Central memory CD4-positive, alpha-beta T cell (primary cell): ENCODE results near the gene POP7.
"Not testable (repeated sequence)": the region's sequence is repeated elsewhere in the genome, so short reads cannot be mapped to it uniquely, and the experiment has no call there.

Source experiments
- DNase-seq: peaks from one replicate; pipeline ENCODE4 v3.0.0; 2022
- total RNA-seq, 3 experiments: gene quantifications; one replicate each; lab custom pipeline; 2026; lab: John Stamatoyannopoulos, UW

Gene POP7
- total RNA-seq: 3.9 to 41.5 (median 13.1) reads per million in 3 experiments

DNA sequence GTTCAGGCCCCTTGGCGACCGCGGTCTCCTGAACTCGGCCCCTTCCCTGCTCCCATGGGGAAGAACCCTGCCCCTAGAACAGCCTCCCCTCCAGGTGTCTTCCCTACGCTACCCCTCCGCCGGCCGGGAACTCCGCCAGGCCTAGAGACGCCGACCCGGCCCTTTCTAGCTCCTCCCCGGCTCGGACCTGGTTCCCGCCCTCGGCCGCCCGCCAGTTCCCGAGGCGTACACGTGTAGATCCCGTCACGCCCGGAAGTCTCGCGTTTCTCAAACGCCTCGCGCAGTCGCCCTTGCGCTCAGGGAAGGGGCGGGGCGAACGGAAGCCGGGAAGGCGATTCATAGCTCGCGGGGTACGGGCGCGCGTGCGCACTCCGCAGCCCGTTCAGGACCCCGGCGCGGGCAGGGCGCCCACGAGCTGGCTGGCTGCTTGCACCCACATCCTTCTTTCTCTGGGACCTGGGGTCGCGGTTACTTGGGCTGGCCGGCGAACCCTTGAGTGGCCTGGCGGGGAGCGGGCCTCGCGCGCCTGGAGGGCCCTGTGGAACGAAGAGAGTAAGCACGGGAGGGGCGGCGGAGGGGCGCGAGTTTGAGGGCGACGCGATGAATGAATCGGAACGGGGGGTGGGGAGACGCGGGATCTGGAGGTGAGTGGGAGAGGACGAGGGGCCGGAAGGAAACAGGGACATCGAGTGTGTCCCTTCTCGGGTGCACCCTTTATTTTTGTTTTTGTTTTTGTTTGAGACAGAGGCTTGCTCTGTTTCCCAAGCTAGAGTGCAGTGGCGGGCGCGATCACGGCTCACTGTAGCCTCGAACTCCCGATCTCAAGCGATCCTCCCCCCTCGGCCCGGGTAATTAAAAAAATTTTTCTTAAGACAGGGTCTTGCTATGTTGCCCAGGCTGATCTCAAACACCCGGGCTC lies at the start of gene POP7:
Gene POP7, plus strand, starts transcription at position 369 of the 919 bp plus-strand sequence. CDS start 710 bp downstream, outside the sequence.
- DNase-seq: peak; percentile 96

DNA sequence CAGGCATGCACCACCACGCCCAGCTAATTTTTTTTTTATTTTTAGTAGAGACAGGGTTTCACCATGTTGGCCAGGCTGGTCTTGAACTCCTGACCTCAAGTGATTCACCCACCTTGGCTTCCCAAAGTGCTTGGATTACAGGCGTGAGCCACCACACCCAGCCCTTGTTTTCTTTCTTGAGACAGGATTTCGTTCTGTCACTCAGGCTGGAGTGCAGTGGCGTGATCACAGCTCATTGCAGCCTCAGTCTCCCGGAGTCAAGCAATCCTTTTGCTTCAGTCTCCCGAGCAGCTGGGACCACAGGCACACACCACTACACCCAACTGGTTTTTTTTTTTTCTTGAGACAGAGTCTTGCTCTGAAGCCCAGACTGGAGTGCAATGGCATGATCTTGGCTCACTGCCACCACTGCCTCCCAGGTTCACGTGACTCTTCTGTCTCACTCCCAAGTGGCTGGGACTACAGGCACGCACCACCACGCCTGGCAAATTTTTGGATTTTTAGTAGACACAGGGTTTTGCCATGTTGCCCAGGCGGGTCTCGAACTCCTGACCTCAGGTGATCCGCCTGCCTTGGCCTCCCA lies 43.6 kb upstream of the POP7 start:
- not testable (repeated sequence) for DNase-seq

DNA sequence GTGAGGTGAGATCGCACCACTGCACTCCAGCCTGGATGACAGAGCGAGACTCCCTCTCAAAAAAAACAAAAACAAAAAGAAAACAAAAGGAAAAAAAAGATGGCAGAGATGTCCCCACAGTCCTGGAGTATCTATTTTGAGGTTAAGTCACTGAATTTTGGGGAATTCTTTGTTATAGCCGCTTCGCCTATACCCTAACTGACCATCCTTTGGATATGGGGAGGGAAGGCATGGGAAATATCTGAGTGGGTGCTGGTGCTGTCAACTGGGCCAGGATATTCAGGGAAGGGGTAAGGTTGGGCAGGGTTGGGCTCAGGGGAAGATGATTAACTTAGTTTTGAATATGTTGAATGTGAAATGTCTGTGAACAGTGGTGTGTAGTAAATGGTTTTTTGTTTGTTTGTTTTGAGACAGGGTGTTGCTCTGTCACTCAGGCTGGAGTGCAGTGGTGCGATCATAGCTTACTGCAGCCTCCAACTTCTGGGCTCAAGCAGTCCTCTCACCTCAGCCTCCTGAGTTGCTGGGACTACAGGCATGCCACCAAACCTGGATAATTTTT lies 40.7 kb upstream of the POP7 start:
- DNase-seq: no peak

DNA sequence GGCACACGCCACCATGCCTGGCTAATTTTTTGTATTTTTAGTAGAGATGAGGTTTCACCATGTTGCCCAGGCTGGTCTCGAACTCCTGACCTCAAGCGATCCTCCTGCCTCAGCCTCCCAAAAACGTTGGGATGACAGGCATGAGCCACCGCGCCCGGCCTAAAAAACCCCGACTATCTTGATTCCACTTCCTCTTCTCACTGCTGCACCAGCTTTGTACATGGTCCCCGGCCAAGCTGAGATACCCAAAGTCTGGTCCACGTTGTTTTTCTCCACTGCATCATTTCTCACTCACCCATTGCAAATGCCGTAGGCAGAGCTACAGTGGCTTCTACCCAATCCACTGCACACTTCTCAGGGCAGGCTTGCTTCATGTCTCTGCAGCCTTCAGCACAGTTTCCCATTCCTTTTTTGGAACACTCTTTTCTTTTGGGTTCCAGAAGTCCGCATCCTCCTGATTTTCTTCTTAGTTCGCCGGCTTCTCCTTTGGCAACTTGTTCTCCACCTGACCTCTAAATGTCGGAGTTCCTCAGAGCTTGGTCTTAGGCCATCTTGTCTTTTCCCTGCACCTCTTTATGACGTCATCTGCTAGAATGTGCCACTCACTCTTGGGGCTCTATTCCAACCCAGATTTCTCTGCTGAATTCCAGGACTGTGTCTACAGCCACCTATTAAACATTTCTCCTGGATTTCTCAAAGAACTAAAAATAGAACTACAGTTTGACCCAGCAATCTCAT lies 38.4 kb upstream of the POP7 start:
- no peak for DNase-seq

DNA sequence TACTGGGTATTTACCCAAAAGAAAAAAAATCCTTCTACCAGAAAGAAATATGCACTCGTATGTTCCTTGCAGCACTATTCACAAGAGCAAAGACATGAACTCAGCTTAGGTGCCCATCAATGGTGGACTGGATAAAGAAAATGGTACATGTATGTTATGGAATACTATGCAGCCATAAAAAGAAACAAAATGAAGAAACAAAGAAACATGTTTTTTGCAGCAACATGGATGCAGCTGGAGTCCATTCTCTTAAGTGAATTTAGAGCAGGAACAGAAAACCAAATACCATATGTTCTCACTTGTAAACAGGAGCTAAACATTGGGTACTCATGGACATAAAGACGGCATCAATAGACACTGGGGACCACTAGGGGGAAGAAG lies 37.9 kb upstream of the POP7 start:
- DNase-seq: no peak

DNA sequence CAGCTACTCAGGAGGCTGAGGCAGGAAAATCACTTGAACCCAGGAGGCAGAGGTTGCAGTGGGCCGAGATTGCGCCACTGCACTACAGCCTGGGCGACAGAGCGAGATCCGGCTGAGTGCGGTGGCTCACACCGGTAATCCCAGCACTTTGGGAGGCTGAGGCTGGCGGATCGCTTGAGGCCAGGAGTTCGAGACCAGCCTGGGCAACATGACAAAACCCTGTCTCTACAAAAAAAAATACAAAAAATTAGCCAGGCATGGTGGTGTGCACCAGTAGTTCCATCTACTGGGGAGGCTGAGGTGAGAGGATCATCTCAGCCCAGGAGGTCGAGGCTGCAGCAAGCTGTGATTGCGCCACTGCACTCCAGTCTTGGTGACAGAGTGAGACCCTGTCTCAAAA lies 36.8 kb upstream of the POP7 start:
- DNase-seq: not testable (repeated sequence)

DNA sequence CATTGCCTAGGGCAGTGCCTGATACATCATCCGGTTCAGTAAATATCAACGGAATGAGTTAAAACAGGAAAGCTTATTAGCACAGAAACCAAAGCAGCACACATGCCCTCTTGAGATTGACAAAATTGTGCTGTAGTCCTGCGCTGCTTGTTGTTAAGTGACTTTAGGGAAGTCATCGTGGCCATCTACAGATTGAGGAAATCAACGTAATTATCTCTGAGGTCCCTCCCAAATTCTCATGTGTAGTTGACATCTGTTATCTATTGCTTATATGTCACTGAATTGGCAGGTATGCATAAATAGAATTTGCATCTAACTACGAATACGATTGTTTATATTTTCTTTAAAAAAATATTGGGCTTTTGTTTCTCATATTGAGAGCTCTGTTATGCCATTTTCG lies 35.8 kb upstream of the POP7 start:
- no peak for DNase-seq

DNA sequence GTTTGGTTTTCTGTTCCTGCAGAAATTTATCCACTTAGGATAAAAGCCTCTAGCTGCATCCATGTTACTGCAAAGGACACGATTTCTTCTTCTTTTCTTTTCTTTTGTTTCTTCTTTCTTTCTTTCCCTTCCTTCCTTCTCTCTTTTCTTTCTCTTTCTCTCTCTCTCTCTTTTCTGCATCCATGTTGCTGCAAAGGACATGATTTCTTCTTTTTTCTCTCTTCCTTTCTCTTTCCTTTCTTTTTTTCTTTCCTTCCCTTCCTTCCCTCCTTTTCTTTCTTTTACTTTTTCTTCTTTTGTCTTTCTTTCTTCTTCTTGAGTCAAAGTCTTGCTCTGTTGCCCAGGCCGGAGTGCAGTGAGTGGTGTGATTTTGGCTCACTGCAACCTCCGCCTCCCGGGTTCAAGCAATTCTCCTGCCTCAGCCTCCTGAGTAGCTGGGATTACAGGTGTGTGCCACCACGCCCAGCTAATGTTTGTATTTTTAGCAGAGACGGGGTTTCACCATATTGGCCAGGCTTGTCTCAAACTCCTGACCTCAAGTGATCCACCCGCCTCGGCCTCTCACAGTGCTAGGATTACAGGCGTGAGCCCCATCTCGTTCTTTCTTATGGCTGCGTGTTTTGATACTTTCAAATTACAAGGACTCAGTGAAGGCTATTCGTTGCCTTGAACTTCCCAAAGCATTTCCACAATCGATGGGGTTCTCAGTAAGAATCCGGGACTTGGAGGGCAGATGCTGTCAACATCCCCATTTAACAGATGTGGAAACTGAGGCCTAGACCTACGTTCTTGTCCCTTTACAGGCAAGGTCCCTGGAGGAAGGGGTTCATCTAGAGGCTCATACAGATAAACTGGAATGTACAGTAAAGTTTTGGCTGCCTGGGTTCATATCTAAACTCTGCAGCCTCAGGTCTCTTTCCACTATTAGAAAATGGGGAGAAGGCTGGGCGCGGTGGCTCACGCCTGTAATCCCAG lies 34.3 kb upstream of the POP7 start:
- no peak for DNase-seq

DNA sequence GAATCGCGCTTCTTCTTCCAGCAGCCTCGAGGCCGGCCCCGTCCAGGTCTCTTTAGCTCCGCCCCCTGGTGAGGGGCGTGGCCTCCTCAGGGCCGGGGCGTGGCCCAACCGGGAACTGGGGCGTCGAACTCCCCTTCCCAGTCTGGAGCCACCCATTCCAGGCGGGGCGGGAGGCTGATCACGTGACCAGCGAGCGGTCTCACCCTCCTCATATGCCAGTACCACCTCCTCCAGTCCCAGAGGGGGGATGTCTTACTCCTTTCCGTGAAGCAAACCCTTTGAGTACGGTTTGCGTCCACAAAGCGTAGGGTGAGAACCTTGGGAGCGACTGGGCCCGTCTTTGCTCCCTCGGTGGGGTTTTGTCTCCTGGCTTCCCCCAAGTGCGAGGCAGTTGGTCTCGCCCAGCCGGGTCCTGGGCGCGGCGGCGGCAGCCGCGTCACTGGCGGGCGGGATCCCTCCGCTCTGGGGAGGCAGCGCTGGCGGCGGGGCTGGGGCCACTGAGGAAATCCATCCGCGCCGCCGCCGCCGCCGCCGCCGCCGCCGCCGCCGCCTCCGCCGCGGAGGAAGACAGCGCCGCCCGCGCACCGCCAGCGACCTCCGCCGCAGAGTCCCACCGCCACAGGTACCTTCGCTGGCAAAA lies 32.5 kb upstream of the POP7 start, which contains the start of gene GNB2:
Gene GNB2, plus strand, starts transcription at position 439 of the 640 bp plus-strand sequence. CDS start 2,526 bp downstream, outside the sequence.
- peak; percentile 95 for DNase-seq

DNA sequence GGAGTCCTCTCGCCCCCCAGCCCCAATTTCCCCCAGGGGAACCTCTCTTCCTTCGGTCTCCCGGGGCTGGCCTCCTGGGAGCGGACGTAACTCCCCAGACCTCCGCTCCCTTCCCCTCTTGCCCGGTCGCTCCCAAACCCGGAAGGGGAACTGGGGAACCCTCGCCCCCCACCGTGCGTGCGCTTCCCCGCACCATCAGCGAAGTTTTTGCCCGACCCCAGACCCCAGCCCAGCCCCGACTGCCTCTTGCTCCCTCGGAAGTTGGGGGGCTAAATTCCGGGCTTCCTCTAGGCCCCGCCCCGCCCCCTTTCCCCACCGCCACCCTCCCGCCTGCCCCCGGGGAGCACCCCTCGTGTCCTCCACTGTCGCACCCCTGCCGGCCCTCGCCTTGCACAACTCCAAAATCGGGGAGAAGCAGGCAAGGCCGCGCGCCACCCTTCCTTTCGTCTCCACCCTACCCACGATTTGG lies 31.9 kb upstream of the POP7 start:
- DNase-seq: peak; percentile 30

DNA sequence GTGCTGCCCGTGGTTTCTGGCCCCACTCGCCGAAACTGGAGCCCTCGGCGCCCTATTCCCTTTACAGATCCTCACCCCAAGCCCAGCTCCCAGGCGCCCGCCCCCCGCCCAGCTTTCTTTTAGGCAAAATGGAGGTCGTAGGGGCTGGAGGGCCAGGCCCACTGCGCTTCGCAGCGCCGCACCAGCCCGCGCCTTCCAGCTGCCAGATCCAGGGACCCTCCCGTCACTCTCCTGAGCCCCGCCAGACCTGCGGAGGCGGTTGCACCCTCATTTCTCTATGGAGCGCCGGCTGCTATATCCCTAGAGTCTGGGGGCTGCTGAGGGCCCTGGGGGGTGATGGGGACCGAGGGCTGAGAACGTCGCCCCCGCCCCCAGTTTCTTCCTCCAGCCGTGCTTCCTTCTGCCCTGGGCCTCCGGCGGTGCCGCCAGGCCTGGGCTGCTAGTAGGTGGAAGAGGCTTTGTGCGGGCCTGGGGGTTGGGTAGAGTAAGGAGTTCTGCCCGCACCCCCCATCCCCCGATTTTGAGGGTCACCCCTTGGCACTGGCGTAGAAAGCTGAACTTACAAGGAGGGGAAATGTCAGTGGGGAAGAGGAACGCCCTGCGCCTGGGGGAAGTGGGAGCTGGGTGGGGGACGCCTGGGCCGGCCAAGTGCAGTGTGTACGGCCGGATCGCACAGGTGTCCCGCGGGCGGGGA lies 31.4 kb upstream of the POP7 start:
- peak; percentile 43 for DNase-seq

DNA sequence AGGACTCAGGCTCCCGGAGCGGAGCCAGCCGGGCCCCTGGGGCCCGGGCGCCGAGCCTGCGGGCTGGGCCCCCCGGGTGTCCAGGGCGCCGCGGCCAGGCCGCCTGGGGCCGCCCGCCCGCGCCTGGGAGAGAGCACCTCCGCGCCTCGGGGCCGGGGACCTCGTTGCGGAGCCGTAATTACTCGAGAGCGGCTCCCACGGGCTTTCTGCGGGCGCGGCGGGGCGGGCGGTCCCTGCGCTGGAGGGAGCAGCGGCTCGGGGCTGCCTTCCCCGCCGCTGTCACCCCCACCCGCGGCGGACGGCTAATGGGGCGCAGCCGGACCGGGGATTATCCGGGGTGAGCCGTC lies 30.8 kb upstream of the POP7 start:
- no peak for DNase-seq

DNA sequence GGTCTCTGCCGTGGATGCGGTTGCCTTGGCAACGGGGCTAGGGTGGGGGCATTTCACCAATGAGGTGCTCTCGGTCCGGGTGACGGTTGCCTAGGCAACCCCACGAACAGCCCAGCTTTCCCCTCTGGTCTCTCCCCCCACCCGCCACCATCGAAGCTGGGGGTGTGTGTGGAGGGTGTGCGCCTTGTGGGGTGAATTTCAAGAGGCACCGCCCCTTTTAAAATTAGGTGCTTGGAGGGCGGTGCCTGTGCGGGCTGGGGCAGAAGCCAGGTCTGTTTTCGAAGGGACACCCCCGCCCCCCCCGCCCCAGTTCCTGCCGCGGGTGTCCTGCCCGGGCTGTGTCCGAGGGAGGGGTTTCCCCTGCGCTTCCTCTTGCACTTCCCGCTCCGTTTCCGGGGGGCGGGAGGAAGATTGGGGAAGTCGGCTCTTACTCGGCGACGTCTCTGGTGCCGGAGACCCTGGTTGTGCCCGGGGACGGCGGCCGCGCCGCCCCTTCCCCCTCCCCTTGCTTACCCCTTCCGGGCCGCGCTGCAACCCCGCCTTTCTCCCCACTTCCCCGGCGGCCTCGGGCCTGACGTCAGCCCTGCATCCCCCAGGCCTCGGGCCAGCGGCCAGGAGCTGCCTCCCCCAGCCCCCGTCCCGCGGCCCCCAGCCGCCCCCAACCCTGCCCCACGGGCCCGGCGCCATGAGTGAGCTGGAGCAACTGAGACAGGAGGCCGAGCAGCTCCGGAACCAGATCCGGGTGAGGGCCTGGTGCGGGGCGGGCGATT lies 30.2 kb upstream of the POP7 start:
- peak; percentile 92 for DNase-seq

DNA sequence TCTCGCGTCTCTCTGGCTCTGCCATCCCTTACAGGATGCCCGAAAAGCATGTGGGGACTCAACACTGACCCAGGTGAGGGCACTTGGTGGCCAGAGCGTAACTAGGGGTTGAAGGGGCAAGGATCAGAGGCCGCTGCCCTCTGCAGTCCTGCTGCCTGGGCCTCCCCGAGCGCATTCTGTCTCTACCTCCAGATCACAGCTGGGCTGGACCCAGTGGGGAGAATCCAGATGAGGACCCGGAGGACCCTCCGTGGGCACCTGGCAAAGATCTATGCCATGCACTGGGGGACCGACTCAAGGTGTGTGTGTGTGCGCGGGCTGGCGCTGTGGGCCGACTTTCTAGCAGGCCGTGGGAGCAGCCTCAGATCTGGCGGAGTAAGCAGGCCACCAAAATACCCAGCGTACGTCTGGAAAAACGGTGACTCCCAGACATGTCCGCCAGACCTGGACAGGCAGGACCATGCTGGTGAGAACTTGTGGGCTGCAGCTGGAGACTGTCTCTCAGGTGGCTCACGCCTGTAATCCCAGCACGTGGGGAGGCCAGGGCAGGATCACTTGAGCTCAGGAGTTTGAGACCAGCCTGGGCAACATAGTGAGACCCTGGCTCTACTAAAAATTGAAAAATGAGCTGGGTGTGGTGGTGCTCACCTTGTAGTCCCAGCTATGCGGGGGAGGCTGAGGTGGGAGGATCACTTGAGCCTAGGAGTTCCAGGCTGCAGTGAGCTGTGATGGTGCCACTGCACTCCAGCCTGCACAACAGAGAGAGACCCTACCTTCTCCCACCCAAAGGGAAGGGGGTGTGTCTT lies 29.2 kb upstream of the POP7 start:
- no peak for DNase-seq

DNA sequence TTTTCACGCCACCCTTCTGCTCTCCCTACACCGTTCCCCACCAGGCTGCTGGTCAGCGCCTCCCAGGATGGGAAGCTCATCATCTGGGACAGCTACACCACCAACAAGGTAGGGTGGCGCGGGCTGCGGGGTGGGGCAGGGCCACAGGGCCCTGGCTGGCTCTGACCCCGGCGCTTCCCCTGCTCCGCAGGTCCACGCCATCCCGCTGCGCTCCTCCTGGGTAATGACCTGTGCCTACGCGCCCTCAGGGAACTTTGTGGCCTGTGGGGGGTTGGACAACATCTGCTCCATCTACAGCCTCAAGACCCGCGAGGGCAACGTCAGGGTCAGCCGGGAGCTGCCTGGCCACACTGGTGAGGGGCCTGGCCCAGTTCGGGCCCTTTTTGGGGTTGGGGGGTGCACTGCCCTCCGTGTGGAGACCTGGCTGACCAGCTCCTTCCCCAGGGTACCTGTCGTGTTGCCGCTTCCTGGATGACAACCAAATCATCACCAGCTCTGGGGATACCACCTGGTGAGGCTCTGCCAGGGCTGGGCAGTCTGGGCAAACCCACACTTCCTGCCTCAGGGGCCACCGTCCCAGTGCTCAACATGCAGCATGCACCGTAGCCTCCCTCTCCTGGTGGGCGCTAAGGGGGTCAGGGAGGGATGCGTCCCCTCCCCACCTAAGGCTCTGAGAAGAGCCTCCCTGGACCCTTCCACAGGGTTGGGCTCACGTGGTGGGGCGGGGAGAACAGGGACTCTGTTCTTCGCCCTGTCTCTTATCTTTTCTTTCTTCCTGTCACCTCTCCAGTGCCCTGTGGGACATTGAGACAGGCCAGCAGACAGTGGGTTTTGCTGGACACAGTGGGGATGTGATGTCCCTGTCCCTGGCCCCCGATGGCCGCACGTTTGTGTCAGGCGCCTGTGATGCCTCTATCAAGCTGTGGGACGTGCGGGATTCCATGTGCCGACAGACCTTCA lies 28.3 kb upstream of the POP7 start:
- DNase-seq: no peak

DNA sequence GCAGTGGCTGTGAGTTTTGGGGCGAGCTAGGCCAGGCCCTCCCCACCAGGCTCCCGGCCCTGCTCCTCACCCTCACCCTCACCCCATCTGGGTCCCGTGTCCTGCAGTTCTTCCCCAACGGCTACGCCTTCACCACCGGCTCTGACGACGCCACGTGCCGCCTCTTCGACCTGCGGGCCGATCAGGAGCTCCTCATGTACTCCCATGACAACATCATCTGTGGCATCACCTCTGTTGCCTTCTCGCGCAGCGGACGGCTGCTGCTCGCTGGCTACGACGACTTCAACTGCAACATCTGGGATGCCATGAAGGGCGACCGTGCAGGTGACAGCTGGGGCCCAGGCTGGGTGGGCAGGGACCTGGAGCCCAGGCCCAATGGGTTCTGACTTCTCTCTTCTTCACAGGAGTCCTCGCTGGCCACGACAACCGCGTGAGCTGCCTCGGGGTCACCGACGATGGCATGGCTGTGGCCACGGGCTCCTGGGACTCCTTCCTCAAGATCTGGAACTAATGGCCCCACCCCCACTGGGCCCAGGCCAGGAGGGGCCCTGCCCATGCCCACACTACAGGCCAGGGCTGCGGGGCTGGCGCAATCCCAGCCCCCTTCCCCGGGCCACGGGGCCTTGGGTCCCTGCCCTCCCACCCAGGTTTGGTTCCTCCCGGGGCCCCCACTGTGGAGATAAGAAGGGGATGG lies 27.5 kb upstream of the POP7 start:
- no peak for DNase-seq
